GM20000 (cell line): ENCODE data around the gene MYLK4.

Experiments
- DNase-seq: peaks from one replicate; pipeline ENCODE4 v3.0.0; 2012; ENCODE audit warnings: low spot score
- TF ChIP-seq, protein P1 (sequence below): IDR thresholded peaks from 2 replicates; pipeline ENCODE4 v1.5.1; 2012; ENCODE audit warnings: mild to moderate bottlenecking, control low read depth; ENCODE audit errors: extremely low read depth, missing control alignments

The MYLK4 gene

DNA sequence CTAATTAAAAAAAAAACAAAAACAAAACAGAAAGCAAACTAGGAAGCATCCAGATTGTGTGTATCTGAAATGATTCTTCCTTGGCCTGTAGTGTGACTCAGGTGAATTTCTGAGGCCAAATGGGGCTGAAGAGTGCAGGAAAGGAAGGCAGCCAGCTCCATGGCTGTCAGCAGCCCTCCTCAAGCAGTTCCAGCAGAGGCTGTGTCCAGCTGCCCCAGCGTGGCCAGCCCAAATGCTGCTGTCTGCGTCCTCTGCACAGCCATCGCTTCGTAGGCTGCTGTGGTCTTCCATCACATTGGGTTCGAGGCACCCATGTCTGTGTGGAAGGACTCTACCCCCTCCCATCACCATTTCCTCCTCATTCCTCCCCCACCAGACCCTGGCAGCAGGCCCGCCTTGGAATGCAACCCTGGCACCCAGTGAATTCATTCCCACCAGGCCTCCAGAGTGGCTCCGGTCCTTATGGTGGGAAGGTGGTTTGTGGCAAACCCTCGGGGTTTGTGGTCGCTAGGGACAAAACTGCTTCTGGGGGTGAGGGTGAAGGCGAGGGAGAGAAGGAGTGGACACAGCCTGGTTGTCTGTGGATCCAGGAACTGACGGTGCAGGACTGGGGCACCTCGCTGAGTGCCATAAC is 81.5 kb downstream of the MYLK4 start:
- DNase-seq: no peak

DNA sequence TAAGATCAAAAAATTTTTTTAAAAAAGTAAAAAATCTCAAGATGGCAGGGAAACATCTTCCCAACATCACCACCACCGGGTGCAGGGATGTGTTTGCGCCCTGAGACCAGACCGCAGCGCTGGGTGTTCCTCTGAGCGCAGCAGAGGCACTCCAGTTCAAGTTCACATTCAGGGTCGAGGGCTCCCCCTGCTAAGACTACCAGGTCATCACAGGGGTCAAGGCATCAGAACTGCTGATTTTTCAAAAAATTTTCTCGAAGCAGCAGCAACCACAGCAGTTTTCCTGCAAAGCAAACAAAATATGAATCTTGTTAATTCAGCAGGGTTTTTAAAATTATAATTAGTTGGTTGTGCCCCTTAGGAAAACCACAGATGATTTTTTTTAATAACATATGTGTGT is 83.1 kb downstream of the MYLK4 start:
- TF ChIP-seq, protein P1, sequence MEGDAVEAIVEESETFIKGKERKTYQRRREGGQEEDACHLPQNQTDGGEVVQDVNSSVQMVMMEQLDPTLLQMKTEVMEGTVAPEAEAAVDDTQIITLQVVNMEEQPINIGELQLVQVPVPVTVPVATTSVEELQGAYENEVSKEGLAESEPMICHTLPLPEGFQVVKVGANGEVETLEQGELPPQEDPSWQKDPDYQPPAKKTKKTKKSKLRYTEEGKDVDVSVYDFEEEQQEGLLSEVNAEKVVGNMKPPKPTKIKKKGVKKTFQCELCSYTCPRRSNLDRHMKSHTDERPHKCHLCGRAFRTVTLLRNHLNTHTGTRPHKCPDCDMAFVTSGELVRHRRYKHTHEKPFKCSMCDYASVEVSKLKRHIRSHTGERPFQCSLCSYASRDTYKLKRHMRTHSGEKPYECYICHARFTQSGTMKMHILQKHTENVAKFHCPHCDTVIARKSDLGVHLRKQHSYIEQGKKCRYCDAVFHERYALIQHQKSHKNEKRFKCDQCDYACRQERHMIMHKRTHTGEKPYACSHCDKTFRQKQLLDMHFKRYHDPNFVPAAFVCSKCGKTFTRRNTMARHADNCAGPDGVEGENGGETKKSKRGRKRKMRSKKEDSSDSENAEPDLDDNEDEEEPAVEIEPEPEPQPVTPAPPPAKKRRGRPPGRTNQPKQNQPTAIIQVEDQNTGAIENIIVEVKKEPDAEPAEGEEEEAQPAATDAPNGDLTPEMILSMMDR: no peak
- DNase-seq: no peak

More for the DNA sequence above, 81.5 kb downstream of the MYLK4 start:
- TF ChIP-seq, protein P1: no peak

DNA sequence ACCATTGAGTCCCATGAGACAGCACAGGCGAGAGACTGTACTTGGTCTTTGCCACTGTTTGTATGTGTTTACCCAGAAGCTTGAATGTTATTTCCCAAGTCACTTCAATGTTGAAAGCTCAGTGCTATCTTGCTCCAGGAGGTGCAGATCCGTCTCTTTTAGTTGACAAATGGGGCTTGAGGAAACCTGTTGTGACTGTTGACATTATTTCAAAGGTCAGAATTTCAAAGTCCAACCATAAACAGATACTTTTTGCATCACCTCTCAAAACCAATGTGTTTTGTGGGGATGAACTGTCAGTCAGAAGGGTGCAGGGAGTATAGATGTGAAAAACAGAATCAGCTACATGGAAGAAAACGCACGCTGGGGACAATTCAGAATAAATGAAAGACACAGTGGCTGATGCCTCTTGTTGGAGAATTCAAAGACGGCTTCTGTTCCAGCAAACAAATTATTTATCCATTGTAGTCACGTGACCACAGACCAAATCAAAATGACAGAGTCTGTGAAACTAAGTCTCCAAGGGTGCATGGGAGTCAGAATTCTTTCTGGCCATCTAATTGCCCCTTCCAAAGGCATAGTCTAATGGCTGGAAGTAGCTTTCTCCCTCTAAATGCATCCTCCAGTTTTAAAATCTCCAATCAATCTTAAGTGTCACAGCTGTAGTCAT is 83.7 kb downstream of the MYLK4 start:
- DNase-seq: no peak
- TF ChIP-seq, protein P1: no peak

DNA sequence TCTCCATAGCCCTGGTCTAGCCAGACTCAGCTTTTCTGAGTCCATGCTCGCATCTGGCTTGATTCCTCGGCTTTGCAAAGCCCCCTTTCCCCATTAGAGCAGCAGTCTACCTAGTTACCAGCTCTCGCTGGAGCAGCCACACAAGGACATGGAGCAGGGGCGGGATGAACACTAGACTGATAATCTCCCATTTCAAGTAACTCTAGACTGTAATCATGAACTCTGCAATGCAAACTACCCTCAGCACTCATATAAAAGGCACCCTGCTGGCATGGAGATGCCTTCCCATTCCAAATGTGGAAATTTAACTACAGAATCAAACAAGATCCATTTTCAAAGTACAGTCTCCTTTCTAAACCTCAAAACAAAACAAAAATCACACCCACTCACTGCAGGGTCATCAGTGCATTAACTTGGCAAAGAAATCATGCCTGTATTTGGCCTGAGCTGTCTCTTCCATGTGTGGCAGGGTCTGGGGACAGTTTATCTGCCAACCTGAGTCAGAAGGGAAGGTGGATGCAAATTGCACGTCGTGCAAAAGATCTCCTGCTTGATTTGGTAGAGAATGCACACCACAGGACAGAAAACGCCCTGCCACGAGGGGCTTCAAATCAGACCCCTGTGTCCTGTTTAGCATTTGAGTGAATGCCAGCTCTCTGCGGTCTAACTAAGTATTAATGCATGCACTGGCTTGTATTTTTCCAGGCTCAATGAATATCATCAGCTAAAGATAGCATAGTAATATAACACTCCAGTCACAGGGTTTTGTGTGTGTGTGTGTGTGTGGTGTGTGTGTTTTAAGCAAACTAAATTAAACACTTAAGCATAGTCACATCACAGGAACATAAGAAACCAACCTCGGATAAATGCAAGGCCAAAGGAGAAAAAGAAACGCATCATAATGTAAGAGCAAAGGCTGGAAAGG is 85.3 kb downstream of the MYLK4 start:
- TF ChIP-seq, protein P1: no peak
- no peak for DNase-seq

DNA sequence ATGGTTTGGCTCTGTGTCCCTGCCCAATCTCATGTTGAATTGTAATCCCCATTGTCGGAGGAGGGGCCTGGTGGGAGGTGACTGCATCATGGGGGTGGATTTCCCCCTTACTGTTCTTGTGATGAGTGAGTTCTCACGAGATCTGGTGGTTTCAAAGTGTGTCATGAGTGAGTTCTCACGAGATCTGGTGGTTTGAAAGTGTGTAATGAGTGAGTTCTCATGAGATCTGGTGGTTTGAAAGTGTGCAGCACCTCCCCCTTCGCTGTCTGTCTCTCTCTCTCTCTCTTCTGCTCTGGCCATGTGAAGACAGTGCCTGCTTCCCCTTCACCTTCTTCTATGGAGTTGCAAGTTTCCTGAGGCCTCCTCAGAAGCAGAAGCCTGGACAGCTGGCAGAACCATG is 87.6 kb downstream of the MYLK4 start:
- no peak for DNase-seq
- TF ChIP-seq, protein P1: no peak

DNA sequence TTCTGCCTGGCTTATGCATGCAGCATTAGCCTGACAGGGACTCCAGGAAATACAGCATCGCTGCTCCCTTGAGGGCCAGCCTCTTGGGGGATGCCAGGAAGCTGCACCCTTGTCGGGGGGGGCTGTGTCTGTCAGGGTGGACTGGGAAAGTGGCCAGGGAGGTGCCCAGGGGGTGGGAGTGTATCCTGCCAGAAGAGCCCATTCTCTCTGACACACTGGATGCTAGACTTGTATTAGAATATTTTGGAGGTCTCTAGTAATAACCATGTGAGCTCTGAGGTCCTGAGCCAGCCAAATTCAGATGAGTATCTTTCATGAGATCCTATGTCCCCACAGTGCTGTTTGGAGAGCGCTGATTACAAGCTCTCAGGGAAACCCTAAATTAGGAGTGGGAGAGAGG is 89.1 kb downstream of the MYLK4 start:
- TF ChIP-seq, protein P1: no peak
- no peak for DNase-seq

DNA sequence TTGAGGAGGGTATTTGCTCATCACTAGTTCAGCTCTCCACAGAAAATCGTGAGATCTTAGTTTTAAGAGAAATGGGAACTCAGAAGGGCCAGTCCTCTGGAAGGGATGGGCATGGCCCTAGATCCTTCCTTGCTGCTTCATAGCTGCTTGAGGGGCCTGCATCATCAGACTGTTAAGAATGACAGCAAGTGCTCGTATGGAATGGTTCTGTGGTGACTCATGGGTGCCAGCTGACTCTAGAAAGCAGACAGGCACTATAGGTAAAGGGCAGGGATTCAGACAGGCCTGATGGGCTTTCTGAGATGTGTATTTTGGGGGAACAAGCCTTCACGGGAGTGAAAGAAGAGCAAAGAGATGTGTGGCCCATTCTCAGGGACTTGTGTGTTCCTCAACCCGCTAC is 90.8 kb downstream of the MYLK4 start:
- DNase-seq: no peak
- TF ChIP-seq, protein P1: no peak
